HG02571 (cell line): Measurements from ENCODE around the gene SAMD4B.
"Not testable (repeated sequence)": the region's sequence is repeated elsewhere in the genome, so short reads cannot be mapped to it uniquely, and the experiment has no call there.

Source experiments
- ATAC-seq: cut with Tn5 transposase; IDR thresholded peaks from one replicate; pipeline ENCODE4 v1.9.1; 2021; ENCODE audit warnings: mild to moderate bottlenecking, moderate library complexity; ENCODE audit not compliant: unreplicated experiment

SAMD4B gene, protein sequence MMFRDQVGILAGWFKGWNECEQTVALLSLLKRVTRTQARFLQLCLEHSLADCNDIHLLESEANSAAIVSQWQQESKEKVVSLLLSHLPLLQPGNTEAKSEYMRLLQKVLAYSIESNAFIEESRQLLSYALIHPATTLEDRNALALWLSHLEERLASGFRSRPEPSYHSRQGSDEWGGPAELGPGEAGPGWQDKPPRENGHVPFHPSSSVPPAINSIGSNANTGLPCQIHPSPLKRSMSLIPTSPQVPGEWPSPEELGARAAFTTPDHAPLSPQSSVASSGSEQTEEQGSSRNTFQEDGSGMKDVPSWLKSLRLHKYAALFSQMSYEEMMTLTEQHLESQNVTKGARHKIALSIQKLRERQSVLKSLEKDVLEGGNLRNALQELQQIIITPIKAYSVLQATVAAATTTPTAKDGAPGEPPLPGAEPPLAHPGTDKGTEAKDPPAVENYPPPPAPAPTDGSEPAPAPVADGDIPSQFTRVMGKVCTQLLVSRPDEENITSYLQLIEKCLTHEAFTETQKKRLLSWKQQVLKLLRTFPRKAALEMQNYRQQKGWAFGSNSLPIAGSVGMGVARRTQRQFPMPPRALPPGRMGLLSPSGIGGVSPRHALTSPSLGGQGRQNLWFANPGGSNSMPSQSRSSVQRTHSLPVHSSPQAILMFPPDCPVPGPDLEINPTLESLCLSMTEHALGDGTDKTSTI

DNA sequence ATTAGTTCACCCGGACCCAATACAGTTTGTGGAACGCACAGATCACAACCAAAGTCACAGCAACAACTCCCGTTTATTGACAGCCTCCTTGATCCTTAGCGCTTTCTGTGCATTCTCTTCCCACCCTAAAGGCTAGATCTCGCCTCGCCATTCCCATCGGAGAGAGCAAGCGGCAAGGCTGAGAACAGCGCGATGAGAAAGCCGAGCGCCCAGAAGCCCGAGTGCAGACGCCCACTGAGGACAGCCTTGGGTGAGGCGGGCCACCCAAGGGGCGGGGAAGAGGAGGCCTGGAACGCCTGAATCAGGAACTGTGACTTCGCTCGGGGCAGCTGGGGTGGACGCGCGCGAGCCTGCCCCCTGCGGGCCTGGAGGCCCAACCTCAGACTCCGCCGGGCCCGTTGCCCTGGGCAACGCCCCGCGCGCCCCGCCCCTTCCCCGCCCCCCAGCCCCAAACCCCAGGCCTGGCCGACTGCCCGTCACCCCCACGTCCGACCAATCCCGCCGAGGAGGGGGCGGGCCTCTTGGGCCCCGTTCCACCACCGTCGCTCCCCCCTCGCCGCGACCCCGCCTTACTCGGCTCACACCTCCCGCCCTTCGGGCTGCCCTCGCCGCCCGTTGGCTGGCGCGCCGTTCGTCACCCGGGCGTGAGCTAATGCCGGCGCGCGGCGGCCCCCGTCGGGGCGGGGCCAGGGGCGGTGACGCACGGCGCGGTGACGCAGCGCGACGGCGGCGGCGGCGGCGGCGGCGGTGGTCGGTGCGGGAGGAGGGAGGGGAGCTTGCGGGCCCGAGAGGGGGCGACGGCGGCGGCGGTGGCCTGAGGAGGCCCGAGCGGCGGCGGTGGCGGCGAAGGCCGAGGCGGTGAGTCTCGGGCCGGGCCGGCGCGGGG is at the start of gene SAMD4B:
Gene SAMD4B (plus strand): TSS at position 703 of the 886 bp plus-strand sequence. CDS start 14,473 bp downstream, outside the sequence.
- ATAC-seq = peak; percentile 84

DNA sequence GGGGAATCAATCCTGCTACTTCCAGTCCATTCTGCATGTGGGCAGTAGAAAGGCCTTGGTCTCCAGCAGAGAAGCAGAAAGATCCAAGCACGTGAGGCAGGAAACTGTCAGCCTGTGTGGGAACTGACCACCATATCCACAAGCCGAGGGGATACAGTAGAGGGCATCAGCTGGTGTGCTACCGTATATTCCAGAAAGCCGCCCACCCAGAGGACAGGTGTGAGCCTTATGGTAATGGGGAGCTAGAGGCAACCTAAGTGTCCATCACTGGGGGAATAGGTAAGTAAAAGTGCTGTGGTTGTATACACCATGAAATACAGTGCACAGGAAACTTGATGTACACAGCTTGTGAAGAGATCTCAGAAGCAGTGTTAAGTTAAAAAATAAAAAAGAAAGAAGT is 48.8 kb upstream of the SAMD4B start:
- ATAC-seq = no peak

DNA sequence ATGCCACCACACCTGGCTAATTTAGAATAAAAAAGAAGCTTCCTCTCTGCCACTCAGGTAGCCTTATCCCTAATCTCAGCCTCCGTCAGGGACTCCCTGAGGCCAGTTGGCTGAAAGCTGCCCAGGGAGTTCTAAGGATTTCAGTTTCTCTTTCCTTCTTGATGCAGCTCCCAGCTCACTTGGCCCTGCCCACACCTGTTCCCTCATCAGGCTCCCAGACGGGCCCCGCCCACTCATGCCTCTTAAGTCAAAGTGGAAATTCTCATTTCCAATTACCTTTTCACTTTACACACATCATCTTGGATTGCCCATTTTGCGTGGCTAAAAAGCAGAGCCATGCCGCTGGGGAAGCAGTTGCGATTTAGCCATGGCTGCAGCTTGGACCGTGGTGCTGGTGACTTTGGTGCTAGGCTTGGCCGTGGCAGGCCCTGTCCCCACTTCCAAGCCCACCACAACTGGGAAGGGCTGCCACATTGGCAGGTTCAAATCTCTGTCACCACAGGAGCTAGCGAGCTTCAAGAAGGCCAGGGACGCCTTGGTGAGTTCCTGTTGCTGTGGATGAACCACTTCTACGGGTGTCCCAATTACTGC is 46.1 kb upstream of the SAMD4B start, which contains the start of gene IFNL1:
Gene IFNL1 (plus strand): TSS at position 353 of the 591 bp plus-strand sequence. CDS start 15 bp downstream, at position 368.
- no peak for ATAC-seq

DNA sequence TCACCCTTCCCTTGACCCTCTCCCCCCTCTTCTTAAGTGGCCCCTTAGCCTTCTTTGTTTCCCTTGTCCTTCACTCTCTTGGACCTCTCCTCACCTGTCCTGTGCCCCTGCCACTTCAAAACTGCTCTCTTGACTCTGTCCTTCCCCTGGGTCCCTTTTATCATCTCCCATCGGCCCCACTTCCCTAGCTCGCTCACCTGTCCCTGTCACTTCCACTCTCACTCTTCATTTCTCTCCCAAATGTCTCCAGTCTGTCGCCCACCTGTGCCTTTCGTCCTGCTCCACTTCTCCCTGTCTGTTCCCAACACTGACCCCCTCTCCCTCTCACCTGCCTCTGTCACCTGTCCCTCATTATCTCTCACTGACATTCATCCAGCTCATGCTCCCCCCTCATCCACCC is 45.3 kb upstream of the SAMD4B start:
- no peak for ATAC-seq

DNA sequence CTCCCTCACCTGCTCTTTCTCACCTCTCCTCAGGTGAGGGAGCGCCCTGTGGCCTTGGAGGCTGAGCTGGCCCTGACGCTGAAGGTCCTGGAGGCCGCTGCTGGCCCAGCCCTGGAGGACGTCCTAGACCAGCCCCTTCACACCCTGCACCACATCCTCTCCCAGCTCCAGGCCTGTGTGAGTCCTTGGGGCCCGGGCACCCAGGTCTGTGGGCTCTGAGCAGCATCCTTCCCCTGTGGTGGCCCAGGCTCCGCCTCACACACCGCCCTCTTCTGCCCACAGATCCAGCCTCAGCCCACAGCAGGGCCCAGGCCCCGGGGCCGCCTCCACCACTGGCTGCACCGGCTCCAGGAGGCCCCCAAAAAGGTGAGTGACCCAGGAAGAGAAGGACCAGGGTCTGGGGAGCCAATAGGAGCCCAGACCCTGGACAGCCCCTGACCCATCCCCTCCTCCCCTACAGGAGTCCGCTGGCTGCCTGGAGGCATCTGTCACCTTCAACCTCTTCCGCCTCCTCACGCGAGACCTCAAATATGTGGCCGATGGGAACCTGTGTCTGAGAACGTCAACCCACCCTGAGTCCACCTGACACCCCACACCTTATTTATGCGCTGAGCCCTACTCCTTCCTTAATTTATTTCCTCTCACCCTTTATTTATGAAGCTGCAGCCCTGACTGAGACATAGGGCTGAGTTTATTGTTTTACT is 44.1 kb upstream of the SAMD4B start:
- ATAC-seq = no peak

DNA sequence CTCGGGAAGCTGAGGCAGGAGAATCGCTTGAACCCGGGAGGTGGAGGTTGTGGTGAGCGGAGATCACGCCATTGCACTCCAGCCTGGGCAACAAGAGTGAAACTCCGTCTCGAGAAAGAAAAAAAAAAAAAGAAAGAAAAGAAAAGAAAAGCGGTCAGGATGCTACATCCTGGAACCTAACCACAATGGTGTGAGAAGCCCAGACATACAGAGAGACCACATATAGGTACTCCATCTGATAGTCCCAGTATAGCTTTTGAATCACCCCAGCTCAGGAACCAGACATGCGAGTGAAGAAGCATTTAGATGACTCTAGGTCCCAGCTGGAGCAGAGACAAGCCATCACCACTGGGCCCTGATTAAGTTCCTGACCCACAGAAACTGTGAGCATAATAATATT is 42.8 kb upstream of the SAMD4B start:
- ATAC-seq = no peak

DNA sequence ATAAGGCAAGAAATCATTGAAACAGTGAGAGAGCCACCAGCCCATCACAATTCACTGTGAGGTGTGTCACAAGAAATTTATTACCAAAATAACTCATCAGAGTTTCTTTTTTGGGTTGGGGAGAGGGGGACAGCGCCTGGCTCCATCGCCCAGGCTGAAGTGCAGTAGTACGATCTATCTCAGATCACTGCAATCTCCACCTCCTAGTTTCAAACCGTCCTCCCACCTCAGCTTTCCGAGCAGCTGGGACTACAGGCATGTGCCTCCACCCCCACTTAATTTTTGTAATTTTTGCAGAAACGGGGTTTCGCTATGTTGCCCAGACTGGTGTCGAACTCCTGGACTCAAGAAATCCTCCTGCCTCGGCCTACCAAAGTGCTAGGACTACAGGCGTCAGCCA is 42.4 kb upstream of the SAMD4B start:
- ATAC-seq = no peak

DNA sequence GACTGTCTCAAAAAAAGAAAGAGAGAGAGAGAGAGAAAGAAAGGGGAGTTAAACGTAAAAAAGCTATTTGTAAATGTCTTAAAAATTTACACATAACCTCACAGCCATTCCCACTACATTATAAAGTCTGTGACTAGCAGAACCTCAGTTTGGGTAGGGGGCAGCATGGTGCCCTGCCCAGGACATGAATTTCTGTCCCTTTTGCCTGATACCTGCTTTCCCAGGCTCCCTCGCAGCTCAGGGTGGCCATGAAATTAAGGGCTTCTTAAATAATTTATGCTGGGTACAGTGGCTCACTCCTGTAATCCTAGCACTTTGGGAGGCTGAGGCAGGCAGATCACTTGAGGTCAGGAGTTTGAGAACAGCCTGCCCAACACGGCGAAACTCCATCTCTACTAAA is 41.2 kb upstream of the SAMD4B start:
- no peak for ATAC-seq

DNA sequence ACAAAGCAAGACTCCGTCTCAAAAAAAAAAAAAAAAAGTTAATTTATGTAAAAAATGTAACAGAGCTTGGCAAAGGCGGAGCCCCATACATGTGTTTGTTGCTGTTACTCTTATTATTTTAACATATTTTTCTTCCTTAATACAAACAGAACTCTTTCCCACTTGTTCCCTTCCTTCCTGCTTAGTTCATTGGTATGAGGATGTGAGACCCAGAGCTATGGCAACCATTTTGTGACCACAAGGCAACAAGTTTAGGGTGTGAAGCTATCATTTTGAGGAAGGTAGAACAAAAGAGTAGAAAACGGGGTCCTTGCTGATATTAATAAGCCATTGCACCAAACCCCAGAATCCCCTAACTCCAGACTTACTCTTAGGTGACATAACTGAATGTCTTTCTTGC is 40.7 kb upstream of the SAMD4B start:
- no peak for ATAC-seq

DNA sequence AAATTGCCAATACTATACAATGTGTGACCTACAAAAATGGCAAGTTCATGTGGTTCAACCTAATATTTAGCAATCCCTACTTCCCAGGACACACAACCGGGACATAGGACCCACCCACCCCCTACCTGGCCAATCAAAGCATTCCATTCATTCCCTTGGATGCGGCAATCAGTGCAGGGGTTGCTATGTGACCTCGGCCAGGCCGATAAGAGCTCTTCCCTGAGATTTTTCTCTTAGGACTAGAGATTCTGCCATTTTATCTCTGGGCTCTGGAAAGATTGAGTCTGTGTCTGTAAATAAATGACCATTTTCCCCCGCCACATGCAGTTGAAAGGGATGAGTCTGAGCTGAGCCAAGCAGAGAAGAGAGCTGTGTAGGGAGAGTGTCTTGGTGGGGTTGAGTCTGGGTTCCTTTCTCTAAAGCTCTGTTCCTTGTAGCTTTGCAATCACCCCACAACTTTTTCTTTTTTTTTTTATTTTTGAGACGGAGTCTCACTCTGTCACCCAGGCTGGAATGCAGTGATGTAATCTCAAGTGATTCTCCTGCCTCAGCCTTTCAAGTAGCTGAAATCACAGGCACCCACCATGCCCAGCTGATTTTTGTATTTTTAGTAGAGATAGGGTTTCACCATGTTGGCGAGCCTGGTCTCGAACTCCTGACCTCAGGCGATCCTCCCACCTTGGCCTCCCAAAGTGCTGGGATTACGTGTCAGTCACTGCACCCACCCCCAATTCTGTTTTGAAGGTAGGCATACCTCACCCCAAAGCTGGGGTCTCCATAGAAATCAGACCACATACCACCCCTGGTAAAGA is 38.6 kb upstream of the SAMD4B start:
- no peak for ATAC-seq

DNA sequence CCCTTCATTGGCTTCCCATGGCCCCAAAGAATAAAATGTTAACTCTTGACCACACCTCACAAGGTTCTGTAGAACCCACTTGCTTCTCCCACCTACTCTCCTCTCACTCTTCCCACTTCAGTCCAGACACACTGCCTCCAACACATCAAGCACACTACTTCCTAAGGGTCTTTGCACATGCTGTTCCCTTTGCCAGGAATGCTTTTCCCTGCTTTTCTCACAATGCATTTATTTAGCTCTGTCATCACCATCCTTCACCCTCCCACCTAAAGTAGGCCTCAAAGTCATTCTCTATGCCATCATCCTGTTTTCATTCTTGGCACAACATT is 38.1 kb upstream of the SAMD4B start:
- ATAC-seq = no peak

DNA sequence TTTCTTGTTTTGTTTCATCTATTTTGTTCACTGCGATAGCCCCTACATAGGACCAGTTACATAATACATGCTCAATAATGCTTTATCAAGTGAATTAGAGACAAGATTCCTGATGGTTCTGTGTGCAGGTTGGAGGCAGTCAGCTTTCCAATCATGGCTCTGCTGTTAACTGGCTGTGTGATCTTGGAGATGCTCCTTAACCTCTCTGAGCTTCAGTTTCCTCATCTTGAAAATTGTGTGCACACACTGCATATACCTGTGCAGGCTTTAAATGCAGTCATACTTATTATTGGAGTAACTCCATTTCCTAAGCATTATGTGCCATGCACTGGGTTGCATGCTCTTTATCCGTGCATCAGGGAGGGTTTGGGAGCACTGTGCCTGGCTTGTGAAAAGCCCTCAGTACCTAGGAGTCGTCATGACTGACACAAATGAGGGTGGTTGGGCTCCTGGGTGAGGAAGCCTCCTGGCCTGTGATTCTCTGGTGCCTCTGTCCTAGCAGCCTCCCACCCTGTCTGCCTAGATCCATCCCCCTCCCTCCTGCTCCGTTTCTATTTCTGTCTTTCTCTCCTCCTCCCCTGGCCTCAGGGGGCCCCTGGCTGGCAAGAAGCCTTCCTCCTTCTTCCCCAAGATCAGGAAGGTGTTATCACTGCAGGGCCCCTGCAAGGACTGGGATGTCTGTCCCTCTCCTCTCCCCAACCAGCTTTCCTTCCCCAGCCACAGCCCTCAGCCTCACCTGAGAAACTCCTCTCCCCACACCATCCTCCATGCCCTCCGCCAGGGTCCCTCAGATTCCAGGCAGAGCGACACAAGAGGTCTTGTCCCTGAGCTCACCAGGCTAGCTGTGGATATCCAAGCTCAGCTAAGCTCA is 37.3 kb upstream of the SAMD4B start:
- no peak for ATAC-seq

DNA sequence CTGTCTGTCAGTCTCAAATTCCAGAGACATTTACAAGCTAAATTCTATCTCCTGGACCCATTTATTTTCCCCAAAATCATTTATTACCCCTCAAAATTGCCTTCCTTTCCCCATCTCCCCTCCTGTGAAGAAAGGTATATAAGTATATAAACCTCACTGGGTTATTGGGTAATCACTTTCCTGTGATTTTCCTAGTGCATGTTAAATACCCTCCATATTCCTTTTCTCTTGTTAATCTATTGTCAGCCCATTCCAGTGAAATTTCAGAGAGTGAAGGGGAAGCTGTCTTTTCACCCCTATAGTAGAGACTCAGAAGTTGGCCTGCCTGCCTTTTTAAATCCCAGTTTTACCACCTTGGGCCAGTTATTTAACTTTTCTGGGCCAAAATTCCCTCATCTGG is 36.1 kb upstream of the SAMD4B start:
- no peak for ATAC-seq

DNA sequence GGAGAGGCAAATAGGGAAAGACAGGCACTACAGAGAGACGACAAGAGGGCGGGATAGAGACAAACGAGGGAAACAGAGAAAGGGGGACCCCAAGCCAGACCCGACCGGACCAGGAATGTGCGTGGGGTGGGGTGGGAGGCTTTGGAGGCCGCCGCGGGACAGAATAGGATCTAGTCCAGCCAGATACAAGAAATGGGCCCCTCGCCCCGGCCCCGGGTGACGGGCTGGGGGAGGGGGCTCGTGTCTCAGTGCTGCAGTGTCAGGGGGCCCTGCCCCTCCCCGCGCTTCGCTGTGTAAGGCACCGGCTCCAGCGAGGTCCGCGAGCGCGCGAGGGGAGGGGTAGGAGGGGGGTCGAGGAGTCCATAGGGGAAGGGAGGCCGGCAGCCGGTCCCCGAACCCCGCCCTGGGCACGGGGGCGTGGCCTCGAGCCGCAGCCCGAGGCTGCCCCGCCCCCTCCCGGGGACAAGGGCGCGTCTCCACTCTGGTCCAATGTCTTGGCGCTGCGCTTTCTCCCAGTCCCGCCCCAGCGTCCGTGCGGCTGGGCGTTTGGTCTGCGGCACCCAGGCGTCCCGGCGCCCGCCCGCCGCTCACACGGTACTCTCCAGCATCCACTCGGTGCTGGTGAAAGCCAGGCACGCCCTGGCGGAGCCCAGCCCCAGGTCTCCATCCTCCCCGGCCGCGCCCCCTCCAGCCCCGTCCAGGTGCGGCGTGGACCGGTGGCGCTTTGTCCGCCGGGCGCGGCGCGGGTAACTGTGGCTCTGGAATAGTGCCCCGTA is 35.0 kb upstream of the SAMD4B start:
- ATAC-seq = no peak

DNA sequence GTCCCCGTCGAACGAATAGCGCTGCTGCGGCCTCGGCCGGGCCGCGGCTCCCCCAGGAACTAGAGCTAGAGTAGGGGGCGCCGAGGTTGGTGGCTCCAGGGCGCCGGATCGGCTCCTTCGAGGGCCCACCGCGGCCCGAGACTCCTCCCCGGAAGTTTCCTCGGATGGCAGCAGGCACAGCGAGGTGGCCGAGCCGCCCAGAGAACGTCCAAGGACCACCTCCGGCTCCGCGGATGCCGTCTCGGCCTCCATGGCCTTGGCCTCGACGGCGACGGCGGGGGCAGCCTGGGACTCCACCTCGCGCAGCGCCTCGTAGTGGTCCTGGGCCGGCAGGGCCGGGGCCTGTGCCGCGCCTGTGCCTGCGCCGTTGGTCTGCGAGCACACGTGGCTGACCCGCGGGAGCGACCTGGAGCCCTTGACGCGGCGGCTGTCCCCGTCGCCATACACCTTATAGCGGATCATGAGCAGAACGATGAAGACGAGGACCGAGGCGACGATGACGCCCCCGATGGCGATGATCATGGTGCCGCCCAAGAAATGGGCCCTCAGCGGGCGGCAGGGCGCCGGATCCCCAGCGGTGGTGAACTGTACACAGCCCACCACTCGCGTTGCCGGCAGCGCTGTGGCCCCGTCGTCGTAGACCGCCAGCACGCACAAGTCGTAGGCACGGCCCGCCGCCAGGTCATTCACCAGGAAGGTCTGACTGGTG is 34.2 kb upstream of the SAMD4B start:
- ATAC-seq = no peak

DNA sequence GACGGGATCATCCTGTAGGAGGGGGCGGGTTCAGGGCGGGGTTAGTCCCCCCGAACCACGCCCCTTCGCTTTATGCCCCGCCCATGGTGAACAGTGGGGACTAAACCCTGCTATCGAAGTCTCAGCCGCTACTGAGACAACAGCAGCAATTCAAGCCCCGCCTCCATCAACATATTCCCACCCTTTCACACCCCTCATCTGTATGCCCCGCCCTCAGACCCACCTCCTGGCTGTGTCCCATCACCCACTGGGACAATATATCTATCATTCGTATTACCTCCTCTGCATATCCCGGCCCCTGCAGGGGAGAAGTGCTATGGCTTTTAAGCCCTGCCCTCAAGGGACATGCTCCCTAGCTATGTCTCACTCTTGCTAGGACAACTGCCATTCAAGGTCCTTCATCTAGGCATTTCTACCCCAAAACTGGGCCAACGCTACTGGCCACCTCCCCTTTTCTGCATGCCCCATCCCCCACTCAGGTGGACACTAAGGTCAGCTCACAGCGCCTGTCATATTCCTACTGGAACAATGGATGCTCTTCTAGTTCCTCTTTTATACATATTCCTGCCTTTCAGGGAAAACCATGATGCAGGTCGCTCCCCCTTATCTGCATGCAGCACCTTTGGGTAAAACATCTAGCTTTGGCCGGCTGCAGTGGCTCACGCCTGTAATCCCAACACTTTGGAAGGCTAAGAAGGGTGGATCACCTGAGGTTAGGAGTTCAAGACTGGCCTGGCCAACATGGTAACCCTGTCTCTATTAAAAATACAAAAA is 33.5 kb upstream of the SAMD4B start:
- no peak for ATAC-seq

DNA sequence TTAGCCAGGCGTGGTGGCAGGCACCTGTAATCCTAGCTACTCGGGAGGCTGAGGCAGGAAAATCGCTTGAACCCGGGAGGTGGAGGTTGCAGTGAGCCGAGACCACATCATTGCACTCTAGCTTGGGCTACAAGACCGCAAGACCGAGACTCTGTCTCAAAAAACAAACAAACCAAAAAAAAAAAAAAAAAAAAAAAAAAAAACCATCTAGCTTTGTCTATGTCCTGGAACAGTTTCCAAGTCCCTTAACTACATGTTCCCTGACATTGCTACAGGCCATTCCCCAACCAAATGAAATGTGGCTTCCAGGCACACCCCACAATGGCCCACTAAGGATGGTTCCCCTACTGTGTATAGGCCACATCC is 32.9 kb upstream of the SAMD4B start:
- not testable (repeated sequence) for ATAC-seq
